H1 (cell line): Measurements from ENCODE around the gene PCNP. TPM values are rescaled to one million over a fixed set of nuclear protein-coding genes. Genes with fewer than 3 reads are reported as not detected.

Experiments used
- CTCF ChIA-PET: fragments of 300-600 bp; sonication (Branson Sonifier 250); formaldehyde crosslinking; loops from one replicate; lab custom pipeline; 2021; ENCODE audit not compliant: partially characterized antibody; lab: Charles Lee
- POLR2A ChIA-PET: fragments of 300-600 bp; sonication (Branson Sonifier 250); formaldehyde crosslinking; loops from one replicate; lab custom pipeline; 2021; ENCODE audit warnings: inconsistent platforms; ENCODE audit not compliant: partially characterized antibody; lab: Charles Lee
- DNase-seq, 2 experiments: peaks; one replicate each; pipeline versions ENCODE4 v3.0.0 to v3.0.0-alpha.2; 2010 to 2022; ENCODE audit warnings: low spot score in 2 of 2, low read depth in 1 of 2, mixed read lengths in 1 of 2
- FAIRE-seq: peaks from 2 replicates; lab custom pipeline; 2011; peaks lifted over from hg19 to GRCh38; lab: Jason Lieb, UNC
- H2AFZ ChIP-seq: 2 replicates; pipeline ENCODE4 v1.8.1; 2012; ENCODE audit warnings: low read length, inconsistent platforms
- H2AK5ac ChIP-seq: 2 replicates; pipeline ENCODE4 v1.6.1; 2013; ENCODE audit warnings: low read depth, low read length
- H2BK120ac ChIP-seq: replicated peaks from 2 replicates; pipeline ENCODE3; 2013; ENCODE audit warnings: low read depth, low read length, inconsistent platforms
- H2BK12ac ChIP-seq: 2 replicates; pipeline ENCODE4 v1.6.1; 2013; ENCODE audit warnings: low read depth, low read length
- H2BK15ac ChIP-seq: 2 replicates; pipeline ENCODE4 v1.6.1; 2013; ENCODE audit warnings: low read length
- H2BK20ac ChIP-seq: 2 replicates; pipeline ENCODE4 v1.6.1; 2013; ENCODE audit warnings: low read length
- H2BK5ac ChIP-seq: 2 replicates; pipeline ENCODE4 v1.6.1; 2013; ENCODE audit warnings: low read depth, low read length
- H3K14ac ChIP-seq: 2 replicates; pipeline ENCODE4 v1.6.1; 2013; ENCODE audit warnings: inconsistent platforms; ENCODE audit not compliant: insufficient read length
- H3K18ac ChIP-seq: 2 replicates; pipeline ENCODE4 v1.6.1; 2013; ENCODE audit warnings: low read length; ENCODE audit errors: extremely low read depth
- H3K23ac ChIP-seq: 2 replicates; pipeline ENCODE4 v1.6.1; 2013; ENCODE audit warnings: inconsistent platforms; ENCODE audit not compliant: insufficient read length
- H3K23me2 ChIP-seq: 2 replicates; pipeline ENCODE4 v1.6.1; 2013; ENCODE audit warnings: low read depth, low read length
- H3K27ac ChIP-seq: 2 replicates; pipeline ENCODE4 v1.6.1; 2011; ENCODE audit warnings: low read depth, low read length, inconsistent platforms
- H3K27me3 ChIP-seq, 4 experiments: replicated peaks in 1 of 4; 1 replicate in 1 of 4; 2 replicates in 3 of 4; pipeline versions ENCODE4 v1.6.1 to v1.8.1; 2011 to 2013; ENCODE audit warnings: low read length in 3 of 4, mild to moderate bottlenecking in 3 of 4, inconsistent platforms in 2 of 4, mixed read lengths in 2 of 4, moderate library complexity in 1 of 4; ENCODE audit not compliant: control insufficient read depth in 3 of 4, insufficient read depth in 3 of 4; ENCODE audit errors: extremely low read depth in 1 of 4
- H3K36me3 ChIP-seq, 4 experiments: 2 replicates each; pipeline versions ENCODE4 v1.6.1 to v1.8.1; 2011 to 2013; ENCODE audit warnings: mild to moderate bottlenecking in 4 of 4, low read length in 3 of 4, moderate library complexity in 2 of 4, control low read depth in 1 of 4, inconsistent platforms in 1 of 4; ENCODE audit not compliant: insufficient read depth in 4 of 4, control insufficient read depth in 2 of 4
- H3K4ac ChIP-seq: replicated peaks from 2 replicates; pipeline ENCODE3; 2013; ENCODE audit warnings: low read length, low read depth, mixed read lengths, inconsistent platforms; ENCODE audit not compliant: insufficient read length
- H3K4me1 ChIP-seq, 4 experiments: replicated peaks in 1 of 4; 1 replicate in 1 of 4; 2 replicates in 3 of 4; pipeline versions ENCODE4 v1.6.1 to v1.8.1; 2011 to 2013; ENCODE audit warnings: low read length in 3 of 4, inconsistent platforms in 2 of 4, mixed read lengths in 1 of 4; ENCODE audit not compliant: insufficient read depth in 4 of 4, control insufficient read depth in 3 of 4
- H3K4me2 ChIP-seq, 2 experiments: 2 replicates each; pipeline versions ENCODE4 v1.6.1 to v1.8.1; 2011 to 2013; ENCODE audit warnings: low read depth in 2 of 2, low read length in 2 of 2, control low read depth in 1 of 2, inconsistent platforms in 1 of 2, mild to moderate bottlenecking in 1 of 2; ENCODE audit not compliant: insufficient read depth in 1 of 2
- H3K4me3 ChIP-seq, 4 experiments: fragments of 200-600, 300-600 bp in 1 of 4; sonication (generic), shearing (Covaris generic), sonication (Bioruptor Twin) in 1 of 4; 2 replicates each; pipeline versions ENCODE4 v1.5.1 to v1.8.1; 2011 to 2016; ENCODE audit warnings: low read length in 4 of 4, low read depth in 3 of 4, control low read depth in 2 of 4, inconsistent platforms in 2 of 4, mild to moderate bottlenecking in 2 of 4, mixed read lengths in 1 of 4, moderate library complexity in 1 of 4; ENCODE audit not compliant: insufficient read depth in 2 of 4; ENCODE audit errors: extremely low read depth in 1 of 4
- H3K56ac ChIP-seq: replicated peaks from 2 replicates; pipeline ENCODE3; 2013; ENCODE audit warnings: low read depth, mild to moderate bottlenecking, mixed read lengths, low read length, inconsistent platforms; ENCODE audit not compliant: insufficient read length
- H3K79me1 ChIP-seq: 2 replicates; pipeline ENCODE4 v1.6.1; 2013; ENCODE audit warnings: low read depth, low read length, control low read depth
- H3K79me2 ChIP-seq, 2 experiments: 2 replicates each; pipeline versions ENCODE4 v1.6.1 to v1.8.1; 2012 to 2013; ENCODE audit warnings: low read length in 2 of 2, mild to moderate bottlenecking in 2 of 2, inconsistent platforms in 1 of 2; ENCODE audit not compliant: insufficient read depth in 2 of 2, control insufficient read depth in 1 of 2
- H3K9ac ChIP-seq, 4 experiments: replicated peaks in 1 of 4; 1 replicate in 1 of 4; 2 replicates in 3 of 4; pipeline versions ENCODE4 v1.6.1 to v1.8.1; 2011 to 2013; ENCODE audit warnings: low read depth in 3 of 4, low read length in 3 of 4, control low read depth in 2 of 4, mild to moderate bottlenecking in 2 of 4, moderate library complexity in 2 of 4, inconsistent platforms in 1 of 4; ENCODE audit errors: extremely low read depth in 1 of 4
- H3K9me3 ChIP-seq, 2 experiments: 2 replicates each; pipeline versions ENCODE4 v1.6.1 to v1.8.1; 2012 to 2013; ENCODE audit warnings: mild to moderate bottlenecking in 2 of 2, moderate library complexity in 2 of 2, control low read depth in 1 of 2, inconsistent platforms in 1 of 2, low read depth in 1 of 2, low read length in 1 of 2, mixed read lengths in 1 of 2; ENCODE audit not compliant: insufficient read depth in 2 of 2
- H4K20me1 ChIP-seq, 2 experiments: replicated peaks in 1 of 2; 2 replicates each; pipeline versions ENCODE3 to v1.8.1; 2011 to 2013; ENCODE audit warnings: inconsistent platforms in 2 of 2, low read length in 2 of 2, mild to moderate bottlenecking in 1 of 2; ENCODE audit not compliant: insufficient read depth in 2 of 2, control insufficient read depth in 1 of 2
- H4K5ac ChIP-seq: 2 replicates; pipeline ENCODE4 v1.6.1; 2013; ENCODE audit warnings: low read length, low read depth, mixed read lengths, inconsistent platforms; ENCODE audit not compliant: insufficient read length
- H4K8ac ChIP-seq: 2 replicates; pipeline ENCODE4 v1.8.0; 2013; ENCODE audit warnings: mild to moderate bottlenecking, moderate library complexity, low read length, inconsistent platforms; ENCODE audit not compliant: insufficient read depth; ENCODE audit errors: extremely low read depth
- H4K91ac ChIP-seq: replicated peaks from 2 replicates; pipeline ENCODE3; 2013; ENCODE audit warnings: low read length, mixed read lengths, inconsistent platforms; ENCODE audit not compliant: insufficient read length
- ASH2L ChIP-seq: fragments of 200-600, 300-600 bp; sonication (generic); IDR thresholded peaks from one replicate; pipeline ENCODE4 v1.7.1; 2017; ENCODE audit warnings: low read length
- BACH1 ChIP-seq: IDR thresholded peaks from 2 replicates; pipeline ENCODE4 v1.6.1; 2012; ENCODE audit warnings: low read length, improper control_type of control experiment
- CEBPB ChIP-seq: IDR thresholded peaks from 2 replicates; pipeline ENCODE4 v1.6.1; 2012; ENCODE audit warnings: low read depth, low read length
- CHD2 ChIP-seq: IDR thresholded peaks from 2 replicates; pipeline ENCODE4 v1.6.1; 2012; ENCODE audit warnings: low read length, improper control_type of control experiment
- HDAC6 ChIP-seq: IDR thresholded peaks from one replicate; pipeline ENCODE4 v1.7.1; 2012; ENCODE audit warnings: low read depth, mild to moderate bottlenecking, inconsistent platforms, low read length, moderate library complexity
- KDM4A ChIP-seq: IDR thresholded peaks from one replicate; pipeline ENCODE4 v1.7.1; 2012; ENCODE audit warnings: low read depth, mild to moderate bottlenecking, moderate library complexity, low read length, inconsistent platforms; ENCODE audit not compliant: severe bottlenecking
- POU5F1 ChIP-seq: IDR thresholded peaks from 2 replicates; pipeline ENCODE4 v1.6.1; 2011; ENCODE audit warnings: low read depth, mild to moderate bottlenecking, low read length, moderate library complexity
- RBBP5 ChIP-seq: IDR thresholded peaks from 2 replicates; pipeline ENCODE4 v1.7.1; 2012; ENCODE audit warnings: low read depth, mild to moderate bottlenecking, inconsistent platforms, low read length, moderate library complexity, borderline replicate concordance
- SRF ChIP-seq: IDR thresholded peaks from 2 replicates; pipeline ENCODE4 v1.6.1; 2011; ENCODE audit warnings: mild to moderate bottlenecking, low read depth, low read length, moderate library complexity
- TAF7 ChIP-seq: optimal IDR thresholded peaks from 2 replicates; pipeline ENCODE3; 2011; ENCODE audit warnings: low read depth, mild to moderate bottlenecking, inconsistent platforms, low read length, moderate library complexity, borderline replicate concordance
- polyA plus RNA-seq, 7 experiments: library from polyadenylated mRNA; depleted of rRNA in 3 of 7; stranded (reverse) in 5 of 7; unstranded in 2 of 7; fragments of >200 nt in 5 of 7; fragments of 200-250 nt in 2 of 7; gene quantifications; 1 replicate in 5 of 7; 2 replicates in 1 of 7; 4 replicates in 1 of 7; pipeline versions ENCODE4 v1.2.1 to v1.2.3, GENCODE V29; 2011 to 2013; ENCODE audit warnings: missing spikeins in 2 of 7, mixed read lengths in 2 of 7
- total RNA-seq: library from RNA; stranded (reverse); fragmentation: NEBNext Ultra II Directional; extraction: Animal tissue kit (Norgen Biotek cat#: 25700); gene quantifications from 2 replicates; pipeline ENCODE4 v1.2.1, GENCODE V29; 2021
- TF ChIP-seq, protein P1 (sequence below): IDR thresholded peaks from 2 replicates; pipeline ENCODE4 v1.6.1; 2011; ENCODE audit warnings: low read depth, mild to moderate bottlenecking, low read length; ENCODE audit not compliant: insufficient read depth

The PCNP gene
- total and polyA plus RNA-seq, 2 of the 8 experiments (the other 6 are each of a cell fraction or from before 2014, with no cell fraction given) = 29.1 to 192 TPM

DNA sequence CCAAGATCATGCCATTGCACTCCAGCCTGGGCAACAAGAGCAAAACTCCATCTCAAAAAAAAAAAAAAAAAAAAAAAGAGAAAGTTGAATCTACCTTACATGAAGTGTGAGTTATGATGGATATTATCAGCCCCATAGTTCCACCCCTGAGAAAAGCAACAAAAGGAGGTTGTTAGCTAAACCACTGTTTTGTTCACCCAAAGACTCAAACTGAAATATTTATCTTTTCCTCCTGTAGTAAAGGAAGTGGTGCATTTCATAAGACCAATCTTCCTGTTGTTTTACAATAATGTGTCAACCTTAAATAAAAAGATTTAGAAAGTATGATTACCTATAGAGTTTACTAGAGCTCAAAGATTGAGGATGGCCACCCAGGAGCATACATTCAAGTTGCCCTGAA lies 31.0 kb upstream of the PCNP start:
- no peak overlapping the region for H3K56ac ChIP-seq
- CTCF ChIA-PET = interaction anchor here (1.5 kb wide), 1 partner anchor 18 kb away, joined by 4 read pairs; the partner anchor contains the start of gene TRMT10C
- H3K27ac ChIP-seq = no peak overlapping the region
- H2AK5ac ChIP-seq = no peak overlapping the region
- no peaks in the 10 kb centered on the region for H3K79me2 ChIP-seq
- TF ChIP-seq SRF (no peak), HDAC6 (no peak), ASH2L (no peak), RBBP5 (no peak), CEBPB (no peak), BACH1 (no peak), KDM4A (no peak), POU5F1 (no peak), CHD2 (no peak), TAF7 (no peak)
- TF ChIP-seq, protein P1, sequence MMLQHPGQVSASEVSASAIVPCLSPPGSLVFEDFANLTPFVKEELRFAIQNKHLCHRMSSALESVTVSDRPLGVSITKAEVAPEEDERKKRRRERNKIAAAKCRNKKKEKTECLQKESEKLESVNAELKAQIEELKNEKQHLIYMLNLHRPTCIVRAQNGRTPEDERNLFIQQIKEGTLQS = no peak
- TF ChIP-seq, all 59 proteins: peak for 0
- DNase-seq (no peak), FAIRE-seq (no peak)
- no peak overlapping the region for H4K91ac ChIP-seq
- no peak overlapping the region for H3K23ac ChIP-seq
- H4K8ac ChIP-seq = no peak overlapping the region
- no peaks in the 10 kb centered on the region for H3K79me1 ChIP-seq
- no peak overlapping the region for H2BK5ac ChIP-seq
- H3K9ac ChIP-seq = no peak overlapping the region
- POLR2A ChIA-PET = interaction anchor here (1.2 kb wide), 2 partner anchors 12 to 19 kb away, joined by 3 to 4 read pairs; partner anchors contain the start of gene TRMT10C
- no peak overlapping the region for H3K4me3 ChIP-seq
- H3K4ac ChIP-seq = no peak overlapping the region
- H3K4me1 ChIP-seq = peaks cover 0 to 5% (median 2%) of the 10 kb centered on the region in 4 experiments; a peak in 1 of 7 replicates
- H4K20me1 ChIP-seq = no peaks in the 10 kb centered on the region
- peaks cover 10 to 19% of the 10 kb centered on the region in 2 experiments; a peak in 3 of 4 replicates for H3K9me3 ChIP-seq
- H2BK12ac ChIP-seq = no peak overlapping the region
- no peaks in the 10 kb centered on the region for H3K36me3 ChIP-seq
- H2AFZ ChIP-seq = no peak overlapping the region
- no peak overlapping the region for H3K18ac ChIP-seq
- H3K4me2 ChIP-seq = no peak overlapping the region
- H3K23me2 ChIP-seq = no peaks in the 10 kb centered on the region
- no peak overlapping the region for H2BK15ac ChIP-seq
- no peaks in the 10 kb centered on the region for H3K27me3 ChIP-seq
- H2BK20ac ChIP-seq = no peak overlapping the region
- H4K5ac ChIP-seq = no peak overlapping the region
- no peak overlapping the region for H2BK120ac ChIP-seq
- H3K14ac ChIP-seq = no peak overlapping the region
